H1 (cell line): ENCODE results near the gene WDR33. TPM values are rescaled to one million over a fixed set of nuclear protein-coding genes. Genes with fewer than 3 reads are reported as not detected.

Source experiments
- BCL11A ChIP-seq, 2 experiments: IDR thresholded peaks; one replicate each; pipeline ENCODE4 v1.6.1; 2011; ENCODE audit warnings: low read depth in 2 of 2, low read length in 2 of 2, mild to moderate bottlenecking in 2 of 2
- CBX5 ChIP-seq: fragments of 300-800, 300-1000 bp; sonication (generic); IDR thresholded peaks from 2 replicates; pipeline ENCODE4 v1.7.1; 2016; ENCODE audit warnings: antibody characterized with exemption, low read length, low read depth
- CEBPB ChIP-seq: IDR thresholded peaks from 2 replicates; pipeline ENCODE4 v1.6.1; 2012; ENCODE audit warnings: low read depth, low read length
- CHD2 ChIP-seq: IDR thresholded peaks from 2 replicates; pipeline ENCODE4 v1.6.1; 2012; ENCODE audit warnings: low read length, improper control_type of control experiment
- EP300 ChIP-seq, 2 experiments: IDR thresholded peaks; 1 replicate in 1 of 2; 2 replicates in 1 of 2; pipeline ENCODE4 v1.6.1; 2011 to 2012; ENCODE audit warnings: low read depth in 2 of 2, low read length in 2 of 2, mild to moderate bottlenecking in 2 of 2, borderline replicate concordance in 1 of 2, inconsistent platforms in 1 of 2, moderate library complexity in 1 of 2
- EZH2 ChIP-seq: fragments of 200-600 bp; sonication (generic); IDR thresholded peaks from 2 replicates; pipeline ENCODE4 v1.7.1; 2012; ENCODE audit warnings: low read depth, mild to moderate bottlenecking, moderate library complexity, low read length, inconsistent platforms; ENCODE audit not compliant: severe bottlenecking
- KDM4A ChIP-seq: IDR thresholded peaks from one replicate; pipeline ENCODE4 v1.7.1; 2012; ENCODE audit warnings: low read depth, mild to moderate bottlenecking, moderate library complexity, low read length, inconsistent platforms; ENCODE audit not compliant: severe bottlenecking
- KDM5A ChIP-seq: fragments of 200-600 bp; IDR thresholded peaks from 2 replicates; pipeline ENCODE4 v1.7.1; 2012; ENCODE audit warnings: mild to moderate bottlenecking, low read length, inconsistent platforms, mixed read lengths
- NRF1 ChIP-seq: IDR thresholded peaks from 2 replicates; pipeline ENCODE4 v1.6.1; 2011; ENCODE audit warnings: mild to moderate bottlenecking, low read depth, low read length, improper control_type of control experiment
- POLR2AphosphoS5 ChIP-seq: IDR thresholded peaks from 2 replicates; pipeline ENCODE4 v1.6.1; 2011; ENCODE audit warnings: low read depth, low read length
- POU5F1 ChIP-seq: IDR thresholded peaks from 2 replicates; pipeline ENCODE4 v1.6.1; 2011; ENCODE audit warnings: low read depth, mild to moderate bottlenecking, low read length, moderate library complexity
- RAD21 ChIP-seq, 2 experiments: IDR thresholded peaks in 1 of 2; conservative IDR thresholded peaks in 1 of 2; 2 replicates each; pipeline ENCODE4 v1.6.1; 2011; ENCODE audit warnings: low read depth in 2 of 2, low read length in 2 of 2, improper control_type of control experiment in 1 of 2, inconsistent platforms in 1 of 2, mild to moderate bottlenecking in 1 of 2, moderate library complexity in 1 of 2
- RXRA ChIP-seq: IDR thresholded peaks from 2 replicates; pipeline ENCODE4 v1.6.1; 2011; ENCODE audit warnings: low read depth, mild to moderate bottlenecking, low read length, moderate library complexity; ENCODE audit not compliant: insufficient read depth
- SAP30 ChIP-seq: fragments of 300-600 bp; sonication (generic); IDR thresholded peaks from 2 replicates; pipeline ENCODE4 v1.7.1; 2012; ENCODE audit warnings: low read length, moderate library complexity, mild to moderate bottlenecking, inconsistent platforms; ENCODE audit not compliant: insufficient read depth, insufficient replicate concordance
- SIX5 ChIP-seq: IDR thresholded peaks from 2 replicates; pipeline ENCODE4 v1.6.1; 2011; ENCODE audit warnings: mild to moderate bottlenecking, low read depth, low read length
- TBP ChIP-seq: IDR thresholded peaks from 2 replicates; pipeline ENCODE4 v1.6.1; 2011; ENCODE audit warnings: low read depth, low read length, improper control_type of control experiment
- TEAD4 ChIP-seq: IDR thresholded peaks from 2 replicates; pipeline ENCODE4 v1.6.1; 2012; ENCODE audit warnings: low read depth, low read length, inconsistent platforms, mixed read lengths
- ZNF274 ChIP-seq: IDR thresholded peaks from 2 replicates; pipeline ENCODE4 v1.7.0; 2012; ENCODE audit warnings: low read length, borderline replicate concordance; ENCODE audit errors: extremely low read depth
- polyA plus RNA-seq, 7 experiments: library from polyadenylated mRNA; depleted of rRNA in 3 of 7; stranded (reverse) in 5 of 7; unstranded in 2 of 7; fragments of >200 nt in 5 of 7; fragments of 200-250 nt in 2 of 7; gene quantifications; 1 replicate in 5 of 7; 2 replicates in 1 of 7; 4 replicates in 1 of 7; pipeline versions ENCODE4 v1.2.1 to v1.2.3, GENCODE V29; 2011 to 2013; ENCODE audit warnings: missing spikeins in 2 of 7, mixed read lengths in 2 of 7
- total RNA-seq: library from RNA; stranded (reverse); fragmentation: NEBNext Ultra II Directional; extraction: Animal tissue kit (Norgen Biotek cat#: 25700); gene quantifications from 2 replicates; pipeline ENCODE4 v1.2.1, GENCODE V29; 2021
- TF ChIP-seq, protein P1 (sequence below): IDR thresholded peaks from 2 replicates; pipeline ENCODE4 v1.6.1; 2012; ENCODE audit warnings: inconsistent platforms
- TF ChIP-seq, protein P2 (sequence below), 3 experiments: IDR thresholded peaks; 1 replicate in 2 of 3; 2 replicates in 1 of 3; pipeline versions ENCODE4 v1.5.1 to v1.6.1; 2011; ENCODE audit warnings: low read length in 3 of 3, mild to moderate bottlenecking in 3 of 3, inconsistent platforms in 2 of 3, low read depth in 1 of 3, moderate library complexity in 1 of 3; ENCODE audit not compliant: insufficient read depth in 1 of 3; ENCODE audit errors: control extremely low read depth in 1 of 3

The WDR33 gene
- total and polyA plus RNA-seq, 2 of the 8 experiments (the other 6 are each of a cell fraction or from before 2014, with no cell fraction given) = 18.1 to 82.7 TPM

DNA sequence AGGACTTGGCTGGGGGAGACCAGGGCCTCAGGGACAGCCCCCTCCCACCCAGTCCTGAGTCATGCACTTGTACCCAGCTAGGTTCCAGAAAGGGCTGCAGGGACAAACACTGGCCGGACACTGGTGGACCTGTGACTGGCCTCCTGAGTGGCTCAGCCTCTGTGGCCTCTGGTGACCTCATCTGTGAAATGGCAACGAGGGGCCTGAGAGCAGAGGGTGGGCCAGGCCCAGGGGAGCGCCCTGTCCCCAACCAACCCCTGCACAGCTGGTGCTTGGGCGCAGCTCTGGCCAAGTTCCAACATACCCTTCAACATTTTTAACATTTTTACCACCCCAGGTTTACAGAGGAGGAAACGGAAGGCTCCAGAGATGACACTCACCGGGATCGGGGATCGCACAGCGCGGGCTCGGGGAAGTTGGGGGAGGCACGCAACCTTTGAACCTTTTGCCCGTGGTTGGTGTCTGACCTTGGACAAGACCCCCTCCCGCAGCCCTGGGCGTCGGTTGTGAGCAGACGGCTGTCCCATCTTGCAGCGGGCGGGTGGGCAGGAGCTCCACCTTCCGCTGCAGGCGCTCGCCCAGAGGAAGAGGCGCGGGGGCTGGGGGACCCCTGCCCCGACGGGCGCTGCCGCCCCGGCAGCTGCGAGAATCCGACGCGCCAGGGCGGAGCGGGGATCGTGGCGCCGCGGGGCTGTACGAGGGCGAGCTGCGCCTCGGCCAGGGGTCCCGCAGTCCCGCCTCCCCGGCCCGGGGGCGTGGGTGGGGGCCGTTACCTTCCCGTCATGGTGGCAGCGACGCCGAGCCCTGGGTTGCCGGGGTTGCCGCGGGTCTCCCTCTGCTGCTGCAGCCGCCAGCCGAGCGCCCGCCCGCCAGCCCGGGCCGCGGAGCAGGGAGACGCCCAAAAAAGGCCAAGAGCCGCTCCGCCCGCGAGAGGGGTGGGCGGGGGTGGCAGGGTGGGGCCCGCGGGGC is 136.4 kb downstream of the WDR33 start (continued):
- TF ChIP-seq KDM4A = peak; percentile 77
- TF ChIP-seq EZH2 = peak; percentile 64
- TF ChIP-seq TEAD4 = no peak
- no peak for TF ChIP-seq TBP
- no peak for TF ChIP-seq CHD2
- no peak for TF ChIP-seq SAP30
- no peak for TF ChIP-seq KDM5A
- TF ChIP-seq, protein P1, sequence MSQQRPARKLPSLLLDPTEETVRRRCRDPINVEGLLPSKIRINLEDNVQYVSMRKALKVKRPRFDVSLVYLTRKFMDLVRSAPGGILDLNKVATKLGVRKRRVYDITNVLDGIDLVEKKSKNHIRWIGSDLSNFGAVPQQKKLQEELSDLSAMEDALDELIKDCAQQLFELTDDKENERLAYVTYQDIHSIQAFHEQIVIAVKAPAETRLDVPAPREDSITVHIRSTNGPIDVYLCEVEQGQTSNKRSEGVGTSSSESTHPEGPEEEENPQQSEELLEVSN = no peak
- TF ChIP-seq RAD21 (IDR thresholded peaks at IDR 0.05 in 1 of 2, conservative IDR thresholded peaks at IDR 0.05 in 1 of 2; ENCODE audit: low read depth in 2 of 2, low read length in 2 of 2) = no peak
- TF ChIP-seq, protein P2, sequence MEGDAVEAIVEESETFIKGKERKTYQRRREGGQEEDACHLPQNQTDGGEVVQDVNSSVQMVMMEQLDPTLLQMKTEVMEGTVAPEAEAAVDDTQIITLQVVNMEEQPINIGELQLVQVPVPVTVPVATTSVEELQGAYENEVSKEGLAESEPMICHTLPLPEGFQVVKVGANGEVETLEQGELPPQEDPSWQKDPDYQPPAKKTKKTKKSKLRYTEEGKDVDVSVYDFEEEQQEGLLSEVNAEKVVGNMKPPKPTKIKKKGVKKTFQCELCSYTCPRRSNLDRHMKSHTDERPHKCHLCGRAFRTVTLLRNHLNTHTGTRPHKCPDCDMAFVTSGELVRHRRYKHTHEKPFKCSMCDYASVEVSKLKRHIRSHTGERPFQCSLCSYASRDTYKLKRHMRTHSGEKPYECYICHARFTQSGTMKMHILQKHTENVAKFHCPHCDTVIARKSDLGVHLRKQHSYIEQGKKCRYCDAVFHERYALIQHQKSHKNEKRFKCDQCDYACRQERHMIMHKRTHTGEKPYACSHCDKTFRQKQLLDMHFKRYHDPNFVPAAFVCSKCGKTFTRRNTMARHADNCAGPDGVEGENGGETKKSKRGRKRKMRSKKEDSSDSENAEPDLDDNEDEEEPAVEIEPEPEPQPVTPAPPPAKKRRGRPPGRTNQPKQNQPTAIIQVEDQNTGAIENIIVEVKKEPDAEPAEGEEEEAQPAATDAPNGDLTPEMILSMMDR (IDR thresholded peaks at IDR 0.05; ENCODE audit: control extremely low read depth in 1 of 3, insufficient read depth in 1 of 3, low read depth in 1 of 3, low read length in 3 of 3) = no peak
- TF ChIP-seq NRF1 = no peak
- TF ChIP-seq SIX5 = no peak
- no peak for TF ChIP-seq POLR2AphosphoS5
- no peak for TF ChIP-seq ZNF274
- TF ChIP-seq CBX5 = no peak
- TF ChIP-seq EP300 (IDR thresholded peaks at IDR 0.05; ENCODE audit: borderline replicate concordance in 1 of 2, low read depth in 2 of 2, low read length in 2 of 2) = no peak
- no peak for TF ChIP-seq RXRA
- TF ChIP-seq POU5F1 = no peak
- TF ChIP-seq BCL11A (IDR thresholded peaks at IDR 0.05; ENCODE audit: low read depth in 2 of 2, low read length in 2 of 2) = no peak
- no peak for TF ChIP-seq CEBPB
